Measurements from ENCODE around the gene IRF3.

DNA sequence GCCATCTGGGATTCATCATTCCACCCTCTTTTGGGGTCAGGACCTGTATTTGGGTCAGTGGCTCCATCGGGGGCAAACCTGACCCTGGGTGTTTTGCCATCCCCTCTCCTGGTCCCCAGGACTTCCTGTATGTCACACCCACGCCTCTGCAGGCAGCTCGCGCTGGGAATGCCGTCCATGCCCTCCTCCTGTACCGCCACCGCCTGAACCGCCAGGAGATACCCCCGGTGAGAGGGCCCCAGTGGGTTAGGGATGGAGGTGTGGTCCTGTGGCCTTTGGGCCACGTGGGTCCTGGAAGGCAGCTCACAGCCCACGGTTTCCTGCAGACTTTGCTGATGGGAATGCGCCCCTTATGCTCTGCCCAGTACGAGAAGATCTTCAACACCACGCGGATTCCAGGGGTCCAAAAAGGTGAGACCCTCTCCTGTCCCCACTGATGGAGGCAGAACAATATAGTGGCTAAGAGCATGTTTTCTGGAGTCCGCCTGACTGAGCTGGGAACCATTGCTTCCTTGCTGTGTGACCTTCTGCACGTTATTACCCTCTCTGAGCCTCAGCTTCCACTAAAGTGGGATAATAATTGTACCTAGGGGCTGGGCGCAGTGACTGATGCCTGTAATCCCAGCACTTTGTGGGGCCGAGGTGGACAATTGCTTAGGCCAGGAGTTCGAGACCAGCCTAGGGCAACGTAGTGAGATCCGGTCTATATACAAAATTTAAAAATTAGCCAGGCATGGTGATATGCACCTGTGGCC lies 39.4 kb upstream of the IRF3 start:
- TF ChIP-seq, protein P1, sequence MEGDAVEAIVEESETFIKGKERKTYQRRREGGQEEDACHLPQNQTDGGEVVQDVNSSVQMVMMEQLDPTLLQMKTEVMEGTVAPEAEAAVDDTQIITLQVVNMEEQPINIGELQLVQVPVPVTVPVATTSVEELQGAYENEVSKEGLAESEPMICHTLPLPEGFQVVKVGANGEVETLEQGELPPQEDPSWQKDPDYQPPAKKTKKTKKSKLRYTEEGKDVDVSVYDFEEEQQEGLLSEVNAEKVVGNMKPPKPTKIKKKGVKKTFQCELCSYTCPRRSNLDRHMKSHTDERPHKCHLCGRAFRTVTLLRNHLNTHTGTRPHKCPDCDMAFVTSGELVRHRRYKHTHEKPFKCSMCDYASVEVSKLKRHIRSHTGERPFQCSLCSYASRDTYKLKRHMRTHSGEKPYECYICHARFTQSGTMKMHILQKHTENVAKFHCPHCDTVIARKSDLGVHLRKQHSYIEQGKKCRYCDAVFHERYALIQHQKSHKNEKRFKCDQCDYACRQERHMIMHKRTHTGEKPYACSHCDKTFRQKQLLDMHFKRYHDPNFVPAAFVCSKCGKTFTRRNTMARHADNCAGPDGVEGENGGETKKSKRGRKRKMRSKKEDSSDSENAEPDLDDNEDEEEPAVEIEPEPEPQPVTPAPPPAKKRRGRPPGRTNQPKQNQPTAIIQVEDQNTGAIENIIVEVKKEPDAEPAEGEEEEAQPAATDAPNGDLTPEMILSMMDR (optimal IDR thresholded peaks at IDR 0.05 in 1 of 3, IDR thresholded peaks at IDR 0.05 in 1 of 3, conservative IDR thresholded peaks at IDR 0.05 in 1 of 3; ENCODE audit: extremely low read depth in 1 of 3, insufficient read depth in 2 of 3, low read length in 3 of 3): no peak
- TF ChIP-seq EZH2 (IDR thresholded peaks at IDR 0.05; ENCODE audit: low read length): no peak

All from keratinocyte (primary cell).